ENCODE results near the gene DCUN1D1.
A peak's percentile ranks its signal among the peaks of the same experiment; 100 is the strongest.
"Not testable (repeated sequence)": the region's sequence is repeated elsewhere in the genome, so short reads cannot be mapped to it uniquely, and the experiment has no call there.

DCUN1D1 gene

DNA sequence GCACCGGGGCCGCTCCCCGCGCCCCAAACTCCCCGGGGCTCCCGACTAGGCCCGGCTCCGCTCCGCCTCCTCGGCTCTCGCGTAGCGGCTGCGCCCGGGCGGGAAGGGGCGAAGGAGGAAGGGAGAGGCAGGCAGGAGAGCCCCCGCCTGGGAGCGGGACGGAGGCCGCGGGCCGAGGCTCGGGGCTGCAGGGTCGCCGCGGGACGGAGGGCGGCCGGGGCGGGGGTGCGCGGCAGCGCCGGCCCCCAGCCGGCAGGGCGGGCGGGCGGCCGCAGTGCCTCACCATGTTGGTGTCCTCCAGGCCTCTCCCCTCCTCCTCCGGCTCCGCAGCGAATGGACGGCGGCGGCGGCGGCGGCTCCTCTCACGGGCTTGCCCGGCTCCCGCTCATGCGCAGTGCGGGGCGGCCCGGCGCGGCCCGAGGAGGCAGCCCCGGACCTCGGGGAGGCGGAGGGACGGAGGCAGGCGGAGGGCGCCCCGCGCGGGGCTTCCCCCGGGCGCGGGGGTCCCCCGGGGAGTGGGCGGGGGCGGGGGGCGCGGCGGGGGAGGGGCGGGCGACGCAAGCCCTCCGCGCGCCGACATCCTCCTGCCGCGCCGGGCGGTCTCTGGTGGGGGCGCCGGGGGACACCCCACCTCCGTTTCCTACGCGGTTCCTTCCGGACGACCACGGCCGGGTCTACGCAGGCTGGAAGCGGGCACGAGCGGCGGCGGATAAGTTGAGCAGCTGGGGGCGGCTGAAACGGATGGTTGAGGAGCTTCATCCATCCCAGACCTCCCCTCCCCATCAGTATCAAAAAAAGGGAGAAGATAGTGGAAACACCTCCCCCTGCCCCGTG is at the start of gene DCUN1D1:
Gene DCUN1D1, minus strand, starts transcription at position 335 of the 834 bp plus-strand sequence. Its CDS starts 49 bp downstream, at position 286.
- Mint-ChIP-seq H3K4me1 (ENCODE audit: low read depth) (peaks cover 37% of the 10 kb centered on the region), H3K36me3 (ENCODE audit: low read depth) (peaks cover 7% of the 10 kb centered on the region), H3K9me3 (no peaks in the 10 kb centered on the region), H3K27ac (peak within 1 kb of the TSS; percentile 89), H3K4me3 (peak within 1 kb of the TSS; percentile 88), H3K27me3 (no peaks in the 10 kb centered on the region)
- peak; percentile 92 for DNase-seq

DNA sequence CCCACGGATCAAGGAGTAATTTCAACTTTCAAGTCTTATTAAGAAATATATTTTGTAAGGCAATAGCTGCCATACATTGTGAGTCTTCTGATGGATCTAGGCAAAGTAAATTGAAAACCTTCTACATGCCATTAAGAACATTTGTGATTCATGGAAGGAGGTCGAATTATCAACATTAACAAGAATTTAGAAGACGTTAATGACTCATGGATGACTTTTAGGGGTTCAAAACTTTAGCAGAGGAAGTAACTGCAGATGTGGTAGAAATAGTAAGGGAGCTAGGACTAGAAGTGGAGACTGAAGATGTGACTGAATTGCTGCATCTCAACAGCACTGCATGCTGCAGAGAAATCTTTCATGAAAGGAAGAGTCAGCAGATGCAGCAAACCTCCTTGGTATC is 48.1 kb upstream of the DCUN1D1 start:
- H3K9me3 Mint-ChIP-seq, result no peaks in the 10 kb centered on the region
- no peaks in the 10 kb centered on the region for H3K4me1 Mint-ChIP-seq (ENCODE audit: low read depth)
- peaks cover 70% of the 10 kb centered on the region for H3K36me3 Mint-ChIP-seq (ENCODE audit: low read depth)
- no peak overlapping the region for H3K4me3 Mint-ChIP-seq
- no peaks in the 10 kb centered on the region for H3K27me3 Mint-ChIP-seq
- no peak for DNase-seq
- H3K27ac Mint-ChIP-seq, result no peak overlapping the region

DNA sequence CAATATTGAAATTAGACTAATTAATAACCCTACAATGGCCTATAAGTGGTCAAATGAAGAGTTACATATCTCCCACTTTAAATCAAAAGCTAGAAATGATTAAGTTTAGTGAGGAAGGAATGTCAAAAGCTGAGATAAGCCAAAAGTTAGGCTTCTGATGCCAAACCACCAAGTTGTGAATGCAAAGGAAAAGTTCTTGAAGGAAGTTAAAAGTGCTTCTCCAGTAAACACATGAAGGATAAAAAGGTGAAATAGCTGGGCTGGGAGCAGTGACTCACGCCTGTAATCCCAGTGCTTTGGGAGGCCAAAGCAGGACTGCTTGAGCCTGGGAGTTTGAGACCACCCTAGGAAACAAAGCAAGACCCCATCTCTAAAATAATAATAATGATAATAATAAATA is 46.9 kb upstream of the DCUN1D1 start:
- Mint-ChIP-seq H3K27ac (no peak overlapping the region), H3K27me3 (no peaks in the 10 kb centered on the region), H3K9me3 (no peaks in the 10 kb centered on the region), H3K4me1 (ENCODE audit: low read depth) (no peaks in the 10 kb centered on the region), H3K4me3 (no peak overlapping the region), H3K36me3 (ENCODE audit: low read depth) (peaks cover 67% of the 10 kb centered on the region)
- no peak for DNase-seq

DNA sequence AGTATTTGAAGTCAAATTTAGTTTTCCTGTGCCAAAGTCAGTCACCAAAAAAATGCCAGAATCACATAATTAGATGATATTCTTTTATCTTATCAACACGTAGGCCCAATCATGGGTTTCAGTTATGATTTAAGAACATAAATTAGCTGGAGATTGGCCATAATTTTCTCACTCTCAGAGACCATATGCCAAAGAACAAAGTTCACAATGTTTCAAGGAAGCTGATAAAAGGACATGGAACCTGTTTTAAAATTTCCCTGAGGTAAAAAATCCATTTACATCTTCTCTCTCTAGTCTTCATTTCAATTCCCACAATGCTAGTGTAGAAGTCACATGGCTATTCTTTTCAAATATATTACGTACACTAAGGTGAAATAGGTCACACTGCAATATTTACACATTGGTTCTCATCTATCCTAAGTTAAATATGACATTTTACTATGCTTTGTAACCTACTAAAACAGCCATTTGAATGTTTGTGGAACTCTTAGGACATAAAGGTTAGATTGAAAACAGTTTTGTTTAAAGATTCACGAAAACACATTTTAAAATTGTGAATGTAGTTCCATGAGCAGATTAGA is 42.7 kb upstream of the DCUN1D1 start:
- H3K36me3 Mint-ChIP-seq (ENCODE audit: low read depth), result peaks cover 69% of the 10 kb centered on the region
- H3K9me3 Mint-ChIP-seq, result no peaks in the 10 kb centered on the region
- H3K4me3 Mint-ChIP-seq, result no peak overlapping the region
- no peak for DNase-seq
- H3K27ac Mint-ChIP-seq, result no peak overlapping the region
- H3K4me1 Mint-ChIP-seq (ENCODE audit: low read depth), result no peaks in the 10 kb centered on the region
- H3K27me3 Mint-ChIP-seq, result no peaks in the 10 kb centered on the region

DNA sequence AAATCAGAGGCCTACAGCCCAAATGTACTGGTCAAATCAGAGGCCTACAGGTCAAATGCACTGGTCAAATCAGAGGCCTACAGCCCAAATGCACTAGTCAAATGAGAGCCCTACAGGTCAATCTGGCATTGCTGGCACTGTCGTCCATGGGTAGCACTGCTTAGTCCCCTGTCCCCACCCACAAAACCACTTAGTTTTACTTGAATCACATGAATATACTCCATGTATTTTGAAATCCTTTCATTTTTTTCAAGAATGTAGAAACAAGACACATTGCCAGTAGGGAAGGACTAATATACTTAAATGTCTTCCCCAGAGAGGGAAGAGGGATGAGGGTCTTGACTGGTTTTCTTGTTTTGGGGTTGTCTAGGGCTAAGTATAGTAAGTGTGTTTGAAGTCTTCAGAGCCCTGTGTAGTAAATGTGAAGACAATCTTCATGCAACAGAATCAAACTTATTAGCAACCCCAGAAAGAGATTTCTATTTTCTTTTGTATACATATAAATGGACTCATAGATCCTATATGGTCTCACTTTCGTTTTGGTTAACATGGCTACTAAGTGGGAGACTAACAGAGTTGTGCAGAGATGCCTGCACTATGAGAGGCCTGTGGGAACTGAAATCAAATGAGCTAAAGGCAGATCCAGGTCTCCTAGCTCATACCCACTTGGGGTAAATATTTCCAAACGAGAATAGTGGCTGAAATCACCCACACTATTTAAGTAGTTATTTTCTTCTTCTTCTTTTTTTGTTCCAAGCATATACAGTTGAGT is 38.3 kb upstream of the DCUN1D1 start:
- Mint-ChIP-seq H3K4me1 (ENCODE audit: low read depth) (no peaks in the 10 kb centered on the region), H3K9me3 (no peaks in the 10 kb centered on the region), H3K27ac (no peak overlapping the region), H3K4me3 (no peak overlapping the region), H3K27me3 (no peaks in the 10 kb centered on the region), H3K36me3 (ENCODE audit: low read depth) (peaks cover 80% of the 10 kb centered on the region)
- DNase-seq, result no peak

GRCh38 chr3:183015185-183015584 is 34.8 kb upstream of the DCUN1D1 start:
- no peaks in the 10 kb centered on the region for H3K4me1 Mint-ChIP-seq (ENCODE audit: low read depth)
- no peak overlapping the region for H3K27ac Mint-ChIP-seq
- H3K9me3 Mint-ChIP-seq, result no peaks in the 10 kb centered on the region
- H3K36me3 Mint-ChIP-seq (ENCODE audit: low read depth), result peaks cover 58% of the 10 kb centered on the region
- no peaks in the 10 kb centered on the region for H3K27me3 Mint-ChIP-seq
- no peak overlapping the region for H3K4me3 Mint-ChIP-seq
- no peak for DNase-seq

DNA sequence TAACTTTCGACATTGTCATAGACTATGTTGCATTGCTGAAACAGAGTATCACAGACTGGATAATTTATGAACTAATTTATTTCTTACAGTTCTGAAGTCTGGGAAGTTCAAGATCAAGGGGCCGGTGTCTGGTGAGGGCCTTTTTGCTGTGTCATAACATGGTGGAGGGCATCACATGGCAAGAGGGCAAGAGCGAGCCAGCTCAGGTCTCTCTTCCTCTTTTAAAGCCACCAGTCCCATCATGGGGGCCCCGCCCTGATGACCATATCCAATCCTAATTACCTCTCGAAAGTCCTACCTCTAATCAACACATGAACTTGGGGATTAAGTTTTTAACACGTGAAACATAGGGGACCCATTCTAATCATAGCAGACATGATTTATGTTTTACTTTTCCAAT is 33.5 kb upstream of the DCUN1D1 start:
- Mint-ChIP-seq H3K36me3 (ENCODE audit: low read depth) (peaks cover 44% of the 10 kb centered on the region), H3K4me1 (ENCODE audit: low read depth) (no peaks in the 10 kb centered on the region), H3K27me3 (no peaks in the 10 kb centered on the region), H3K4me3 (no peak overlapping the region), H3K9me3 (no peaks in the 10 kb centered on the region), H3K27ac (no peak overlapping the region)
- DNase-seq, result no peak

DNA sequence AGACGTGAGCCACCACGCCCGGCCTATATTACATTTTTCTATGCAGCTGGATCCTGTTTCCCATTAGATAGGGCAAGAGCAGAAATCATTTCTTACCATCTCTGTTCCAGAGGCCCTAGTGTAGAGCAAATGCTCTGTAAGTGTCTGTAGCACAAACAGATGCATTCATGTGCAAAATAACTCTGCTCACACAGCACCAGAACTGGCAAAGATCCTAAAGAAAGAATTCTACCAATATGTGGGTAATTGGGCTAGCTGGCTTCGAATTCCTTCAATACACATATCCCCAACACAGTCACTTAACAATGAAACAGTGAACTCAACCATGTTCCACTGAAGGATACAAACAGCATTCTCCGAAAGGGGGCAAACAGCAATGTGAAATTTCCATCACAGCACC is 32.7 kb upstream of the DCUN1D1 start:
- Mint-ChIP-seq H3K36me3 (ENCODE audit: low read depth) (peaks cover 39% of the 10 kb centered on the region), H3K27me3 (no peaks in the 10 kb centered on the region), H3K27ac (no peak overlapping the region), H3K4me3 (no peak overlapping the region), H3K9me3 (no peaks in the 10 kb centered on the region), H3K4me1 (ENCODE audit: low read depth) (no peaks in the 10 kb centered on the region)
- no peak for DNase-seq

GRCh38 chr3:183008800-183009199 is 28.5 kb upstream of the DCUN1D1 start:
- Mint-ChIP-seq H3K27me3 (no peaks in the 10 kb centered on the region), H3K27ac (no peak overlapping the region), H3K4me3 (no peak overlapping the region), H3K9me3 (no peaks in the 10 kb centered on the region), H3K4me1 (ENCODE audit: low read depth) (no peaks in the 10 kb centered on the region), H3K36me3 (ENCODE audit: low read depth) (peaks cover 10% of the 10 kb centered on the region)
- no peak for DNase-seq

DNA sequence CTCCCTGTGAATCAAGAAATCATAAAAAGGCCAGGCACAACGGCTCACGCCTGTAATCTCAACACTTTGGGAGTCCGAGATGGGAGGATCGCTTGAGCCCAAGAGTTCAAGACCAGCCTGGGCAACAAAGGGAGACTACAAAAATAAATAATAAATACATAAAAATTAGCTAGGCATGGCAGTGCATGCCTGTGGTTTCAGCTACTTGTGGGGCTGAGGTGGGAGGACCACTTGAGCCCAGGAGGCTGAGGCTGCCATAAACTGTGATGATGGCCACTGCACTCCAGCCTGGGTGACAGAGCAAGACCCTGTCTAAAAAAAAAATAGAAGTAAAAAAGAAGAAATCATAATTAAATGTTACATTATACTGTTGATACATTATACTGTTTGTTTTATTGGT is 28.0 kb upstream of the DCUN1D1 start:
- Mint-ChIP-seq H3K27me3 (no peaks in the 10 kb centered on the region), H3K27ac (no peak overlapping the region), H3K9me3 (no peaks in the 10 kb centered on the region), H3K4me3 (no peak overlapping the region), H3K4me1 (ENCODE audit: low read depth) (no peaks in the 10 kb centered on the region), H3K36me3 (ENCODE audit: low read depth) (peaks cover 8% of the 10 kb centered on the region)
- no peak for DNase-seq

DNA sequence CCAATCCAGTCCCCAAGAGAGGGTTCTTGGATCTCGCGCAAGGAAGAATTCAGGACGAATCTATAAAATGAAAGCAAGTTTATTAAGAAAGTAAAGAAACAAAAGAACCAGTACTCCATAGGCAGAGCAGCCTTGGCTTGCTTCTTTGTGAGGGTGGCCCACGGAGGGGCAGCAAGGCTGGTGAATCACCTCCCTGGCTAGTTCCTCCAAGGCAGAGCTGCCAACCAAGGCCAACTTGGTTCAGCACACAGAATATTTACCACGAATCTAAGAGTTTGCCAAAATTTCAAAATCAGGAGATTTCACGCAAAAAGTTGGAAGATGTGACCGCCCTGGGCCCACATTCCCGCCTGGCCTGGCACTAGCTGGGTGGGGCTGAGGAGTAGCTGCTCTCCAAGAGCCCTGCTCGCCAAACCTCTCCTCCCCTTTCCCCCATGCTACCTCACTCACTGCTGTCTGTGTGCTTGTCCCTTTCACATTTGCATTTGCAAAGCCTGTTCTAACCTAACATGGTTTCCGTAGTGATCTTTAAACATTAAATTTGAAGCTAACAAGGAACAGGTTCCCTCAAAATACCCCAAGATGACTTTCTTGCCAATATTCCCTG is 26.2 kb upstream of the DCUN1D1 start:
- Mint-ChIP-seq H3K27me3 (no peaks in the 10 kb centered on the region), H3K9me3 (no peaks in the 10 kb centered on the region), H3K4me3 (no peak overlapping the region), H3K27ac (peak overlapping the region; percentile 7), H3K4me1 (ENCODE audit: low read depth) (no peaks in the 10 kb centered on the region), H3K36me3 (ENCODE audit: low read depth) (no peaks in the 10 kb centered on the region)
- DNase-seq, result no peak

DNA sequence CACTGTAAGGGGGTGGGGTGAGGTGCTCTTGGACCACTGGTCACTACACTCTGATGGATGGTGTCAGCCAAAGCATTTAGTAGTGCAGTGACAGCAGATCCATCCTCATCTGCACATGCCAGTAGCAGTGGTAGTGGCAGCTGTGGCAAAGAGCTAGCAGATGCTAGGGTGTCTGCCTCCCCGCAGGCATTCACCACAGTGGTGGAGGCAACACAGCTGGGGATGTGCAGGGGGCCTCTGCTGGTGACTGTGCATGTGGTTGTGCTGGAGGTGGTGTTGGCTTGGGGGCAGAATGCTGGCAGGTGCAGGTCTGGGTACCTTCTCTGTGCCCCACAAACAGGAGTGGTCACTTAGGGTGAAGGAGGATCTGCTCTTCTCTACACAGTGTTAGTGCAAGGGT is 19.4 kb upstream of the DCUN1D1 start:
- Mint-ChIP-seq H3K36me3 (ENCODE audit: low read depth) (no peaks in the 10 kb centered on the region), H3K27me3 (no peaks in the 10 kb centered on the region), H3K4me1 (ENCODE audit: low read depth) (no peaks in the 10 kb centered on the region), H3K9me3 (peaks cover 9% of the 10 kb centered on the region), H3K4me3 (no peak overlapping the region), H3K27ac (no peak overlapping the region)
- no peak for DNase-seq

GRCh38 chr3:182993486-182994201 is 13.3 kb upstream of the DCUN1D1 start:
- not testable (repeated sequence) for H3K4me3 Mint-ChIP-seq; H3K36me3 Mint-ChIP-seq (ENCODE audit: low read depth); H3K4me1 Mint-ChIP-seq (ENCODE audit: low read depth); H3K27me3 Mint-ChIP-seq; DNase-seq; H3K27ac Mint-ChIP-seq
- H3K9me3 Mint-ChIP-seq, result peaks cover 14% of the 10 kb centered on the region

DNA sequence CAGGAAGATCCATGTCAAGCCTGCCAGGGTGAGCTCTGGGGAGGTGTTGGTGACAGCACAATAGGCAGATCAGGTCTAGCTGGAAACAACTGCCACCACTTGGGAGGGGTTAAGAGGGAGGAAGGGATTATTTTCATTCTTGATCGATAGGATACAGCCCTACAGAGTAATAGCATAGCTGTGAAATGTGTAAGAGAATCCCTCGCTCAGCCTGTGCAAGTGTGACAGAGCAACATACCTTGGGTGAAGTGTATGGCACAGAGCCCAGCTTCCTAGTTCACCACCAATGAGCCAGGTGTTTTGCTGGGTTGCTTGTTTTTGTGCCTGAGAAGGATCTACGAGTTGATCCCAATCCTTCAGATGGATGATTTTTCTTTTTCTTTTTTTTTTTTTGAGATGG is 9.2 kb upstream of the DCUN1D1 start:
- no peaks in the 10 kb centered on the region for H3K4me1 Mint-ChIP-seq (ENCODE audit: low read depth)
- peaks cover 5% of the 10 kb centered on the region for H3K9me3 Mint-ChIP-seq
- H3K27ac Mint-ChIP-seq, result no peak overlapping the region
- DNase-seq, result no peak
- no peaks in the 10 kb centered on the region for H3K36me3 Mint-ChIP-seq (ENCODE audit: low read depth)
- H3K27me3 Mint-ChIP-seq, result no peaks in the 10 kb centered on the region
- no peak overlapping the region for H3K4me3 Mint-ChIP-seq
